Right lobe of liver (tissue), 6 donors: Measurements from ENCODE around the gene ASB12. TPM values are rescaled to one million over a fixed set of nuclear protein-coding genes. Genes with fewer than 3 reads are reported as not detected.
A peak's percentile ranks its signal among the peaks of the same experiment; 100 is the strongest.

Source experiments
- ATAC-seq, 4 donors: fragments of 200-7000 bp; cut with Tn5 transposase; one replicate each; pipeline ENCODE4 v1.9.1; 2020; ENCODE audit warnings: mild to moderate bottlenecking in 4 of 4, moderate library complexity in 4 of 4
- DNase-seq, 3 donors: peaks; one replicate each; pipeline ENCODE4 v3.0.0-alpha.2; 2020
- H3K27ac ChIP-seq, 3 donors: fragments of 200-600 bp; one replicate each; pipeline ENCODE4 v1.8.0; 2022
- H3K27me3 ChIP-seq, 2 donors: fragments of 200-600 bp; one replicate each; pipeline ENCODE4 v1.8.0; 2022
- H3K36me3 ChIP-seq, 4 donors: fragments of 200-600 bp; sonication (generic) in 1 of 4; one replicate each; pipeline versions ENCODE4 v1.5.1 to v1.8.0; 2017 to 2022; ENCODE audit warnings: control low read depth in 1 of 4
- H3K4me1 ChIP-seq, 4 donors: fragments of 200-600 bp; sonication (generic) in 1 of 4; one replicate each; pipeline versions ENCODE4 v1.5.1 to v1.8.0; 2017 to 2022; ENCODE audit warnings: control low read depth in 1 of 4
- H3K4me3 ChIP-seq, 3 donors: fragments of 200-600 bp; one replicate each; pipeline ENCODE4 v1.8.0; 2022
- H3K9me3 ChIP-seq, 4 donors: fragments of 200-600 bp; sonication (generic) in 1 of 4; one replicate each; pipeline versions ENCODE4 v1.5.1 to v1.8.0; 2017 to 2022; ENCODE audit warnings: control low read depth in 1 of 4
- POLR2A ChIP-seq: fragments of 450-650 bp; IDR thresholded peaks from one replicate; pipeline ENCODE4 v1.6.1; 2017; ENCODE audit warnings: antibody characterized with exemption, mild to moderate bottlenecking
- WGBS: methylation state at CpG from one replicate; pipeline ENCODE4 v1.1.6; 2018; ENCODE audit warnings: low coverage, low lambda C conversion rate; ENCODE audit not compliant: insufficient coverage; ENCODE audit errors: missing lambda C conversion rate; 5-methylcytosine and 5-hydroxymethylcytosine counted together
- intact Hi-C, 2 donors: fragments of 100-400 bp; cut with DNase I; formaldehyde crosslinking; loops; one replicate each; pipeline versions ENCODE4 v1.11.2 to v1.14.1; 2022
- small RNA-seq, 2 experiments: library from RNA; depleted of rRNA; stranded (forward); fragments of <200 nt; gene quantifications; one replicate each; pipeline ENCODE3, GENCODE V24; 2016
- total RNA-seq, 6 experiments: library from RNA; depleted of rRNA in 2 of 6; stranded (reverse); fragments of >200 nt in 2 of 6; fragmentation: NEBNext Ultra II Directional in 3 of 6; extraction: Animal tissue kit (Norgen Biotek cat#: 25700) in 3 of 6; gene quantifications; one replicate each; pipeline versions ENCODE4 v1.1.0 to v1.2.4, GENCODE V29; 2016 to 2023
- TF ChIP-seq, protein P1 (sequence below), 4 donors: fragments of 200-600 bp in 3 of 4; fragments of 450-650 bp in 1 of 4; IDR thresholded peaks; one replicate each; pipeline versions ENCODE4 v1.5.1 to v1.8.0; 2016 to 2022; ENCODE audit warnings: antibody characterized with exemption in 4 of 4, mild to moderate bottlenecking in 2 of 4
- donor health status: DM: no; HTN: yes; CAD: no.
- donor health status: DM: no; HTN: no; CAD: no.
- donor health status: DM: no; HTN: no; CAD: no.
- donor health status: DM: no; HTN: yes; CAD: no.
- donor health status: DM: no; HTN: yes; CAD: no.

ASB12 gene
- total RNA-seq, 6 experiments from 2014 or later: 0.18 TPM; not detected in 5

GRCh38 chrX:64184396-64184795, 46.0 kb downstream of the ASB12 start:
- intact Hi-C loops: no loop called here
- Histone ChIP-seq H3K27ac (no peak overlapping the region), H3K4me1 (no peaks in the 10 kb centered on the region), H3K4me3 (no peak overlapping the region), H3K9me3 (no peaks in the 10 kb centered on the region), H3K27me3 (no peaks in the 10 kb centered on the region), H3K36me3 (no peaks in the 10 kb centered on the region)
- ATAC-seq (no peak), DNase-seq (no peak)
- WGBS: 100% methylated on average over 1 of the region's 2 CpGs
- no peak for TF ChIP-seq POLR2A
- TF ChIP-seq, protein P1, sequence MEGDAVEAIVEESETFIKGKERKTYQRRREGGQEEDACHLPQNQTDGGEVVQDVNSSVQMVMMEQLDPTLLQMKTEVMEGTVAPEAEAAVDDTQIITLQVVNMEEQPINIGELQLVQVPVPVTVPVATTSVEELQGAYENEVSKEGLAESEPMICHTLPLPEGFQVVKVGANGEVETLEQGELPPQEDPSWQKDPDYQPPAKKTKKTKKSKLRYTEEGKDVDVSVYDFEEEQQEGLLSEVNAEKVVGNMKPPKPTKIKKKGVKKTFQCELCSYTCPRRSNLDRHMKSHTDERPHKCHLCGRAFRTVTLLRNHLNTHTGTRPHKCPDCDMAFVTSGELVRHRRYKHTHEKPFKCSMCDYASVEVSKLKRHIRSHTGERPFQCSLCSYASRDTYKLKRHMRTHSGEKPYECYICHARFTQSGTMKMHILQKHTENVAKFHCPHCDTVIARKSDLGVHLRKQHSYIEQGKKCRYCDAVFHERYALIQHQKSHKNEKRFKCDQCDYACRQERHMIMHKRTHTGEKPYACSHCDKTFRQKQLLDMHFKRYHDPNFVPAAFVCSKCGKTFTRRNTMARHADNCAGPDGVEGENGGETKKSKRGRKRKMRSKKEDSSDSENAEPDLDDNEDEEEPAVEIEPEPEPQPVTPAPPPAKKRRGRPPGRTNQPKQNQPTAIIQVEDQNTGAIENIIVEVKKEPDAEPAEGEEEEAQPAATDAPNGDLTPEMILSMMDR (IDR thresholded peaks at IDR 0.05): no peak

DNA sequence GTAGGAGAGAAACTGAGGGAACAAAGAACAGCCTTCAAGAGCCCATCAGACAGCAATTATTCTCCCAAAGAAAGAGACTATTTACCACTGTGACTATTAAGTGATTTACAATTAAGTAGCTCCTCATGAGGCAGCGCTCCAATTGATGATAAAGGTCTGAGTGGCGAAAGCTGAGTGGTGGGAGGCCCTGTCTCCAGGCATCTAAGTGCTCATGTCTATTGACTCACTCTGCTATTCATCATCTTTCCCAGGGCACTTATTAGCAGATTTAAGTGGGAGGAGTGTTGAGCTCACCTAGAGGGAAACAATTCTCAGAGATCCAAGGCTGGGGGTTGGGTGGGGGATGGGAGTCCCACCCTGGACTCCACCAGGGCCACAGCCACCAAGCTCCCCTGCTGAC, 48.2 kb downstream of the ASB12 start:
- Histone ChIP-seq H3K27ac (no peak overlapping the region), H3K4me1 (no peaks in the 10 kb centered on the region), H3K36me3 (no peaks in the 10 kb centered on the region), H3K4me3 (no peak overlapping the region), H3K27me3 (no peaks in the 10 kb centered on the region), H3K9me3 (no peaks in the 10 kb centered on the region)
- ATAC-seq (no peak), DNase-seq (no peak)
- intact Hi-C loops: no loop called here
- 68% methylated on average over 2 of the region's 2 CpGs for WGBS
- TF ChIP-seq, protein P1 (IDR thresholded peaks at IDR 0.05): no peak
- no peak for TF ChIP-seq POLR2A

DNA sequence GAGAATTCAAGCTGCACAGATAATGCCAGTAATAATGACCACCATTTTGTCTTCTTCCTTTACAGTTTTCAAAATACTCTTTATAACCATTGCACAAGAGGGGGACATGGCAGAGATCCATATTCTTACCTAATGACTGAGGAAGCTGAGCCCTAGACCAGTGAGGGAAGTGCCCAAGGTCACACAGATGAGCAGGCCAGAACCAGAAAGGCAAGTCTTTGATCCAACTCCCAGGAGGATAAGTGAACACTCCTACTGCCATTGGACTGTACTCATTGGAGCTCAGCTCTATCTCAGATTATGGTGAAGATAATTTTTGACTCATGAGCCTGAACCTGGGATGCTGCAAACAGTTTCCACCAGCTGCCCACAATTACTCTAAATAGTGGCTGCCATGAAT, 53.5 kb downstream of the ASB12 start:
- intact Hi-C loops: no loop called here
- ATAC-seq (peak in 2 of 4 donors; percentile 46 to 50), DNase-seq (no peak)
- H3K4me1 ChIP-seq: no peaks in the 10 kb centered on the region
- TF ChIP-seq POLR2A: no peak
- TF ChIP-seq, protein P1 (IDR thresholded peaks at IDR 0.05): no peak
- H3K4me3 ChIP-seq: no peak overlapping the region
- H3K27ac ChIP-seq: no peak overlapping the region
- no peaks in the 10 kb centered on the region for H3K9me3 ChIP-seq
- no peaks in the 10 kb centered on the region for H3K36me3 ChIP-seq
- no peaks in the 10 kb centered on the region for H3K27me3 ChIP-seq

Small RNA genes lying within 50 kb of the gene (small RNA-seq; reads per million reads assigned to genes)
- gene RN7SL799P: 0 reads per million in 2 experiments

Other genes with a start within 250 kb of the ASB12 start
- gene AMER1, start 24.9 kb downstream of the ASB12 start, total RNA-seq: 1 to 10 TPM; 1.6 to 4.9 (median 2.6) TPM
- gene MTMR8, start 164.8 kb upstream of the ASB12 start, total RNA-seq: 1 to 10 TPM in 2 of 6 experiments, under 1 TPM in 4; 0.13 to 4.3 (median 0.51) TPM